AG10803 (cell line): ENCODE results near the gene COMMD10.

Source experiments
- DNase-seq: peaks from one replicate; pipeline ENCODE4 v3.0.0; 2010; ENCODE audit warnings: low read depth
- H3K4me3 ChIP-seq: 2 replicates; pipeline ENCODE4 v1.5.1; 2011; ENCODE audit warnings: mild to moderate bottlenecking, low read length, control low read depth
- CTCF ChIP-seq: conservative IDR thresholded peaks from 2 replicates; pipeline ENCODE4 v1.5.1; 2011; ENCODE audit warnings: mild to moderate bottlenecking, low read length, control low read depth, inconsistent platforms

Gene COMMD10

GRCh38 chr5:116084871-116085715 is at the start of gene COMMD10:
Gene COMMD10 (plus strand): TSS chr5:116085025.
- TF ChIP-seq CTCF: no peak
- H3K4me3 ChIP-seq: peak within 1 kb of the TSS; percentile 96
- peak; percentile 80 for DNase-seq

- DNase-seq: no peak
- no peak overlapping the region for H3K4me3 ChIP-seq
Measured at GRCh38 chr5:116035123-116035522, 49.7 kb upstream of the COMMD10 start.

GRCh38 chr5:116037236-116037822 is 47.5 kb upstream of the COMMD10 start:
- no peak for DNase-seq
- no peak overlapping the region for H3K4me3 ChIP-seq
- TF ChIP-seq CTCF: peak; percentile 27; the same call in 1 of the 2 replicates

More at GRCh38 chr5:116035123-116035522, 49.7 kb upstream of the COMMD10 start:
- no peak for TF ChIP-seq CTCF

GRCh38 chr5:116038817-116039216 is 46.0 kb upstream of the COMMD10 start:
- TF ChIP-seq CTCF: no peak
- no peak overlapping the region for H3K4me3 ChIP-seq
- DNase-seq: no peak

GRCh38 chr5:116042375-116042774 is 42.5 kb upstream of the COMMD10 start:
- TF ChIP-seq CTCF: no peak
- no peak for DNase-seq
- no peak overlapping the region for H3K4me3 ChIP-seq

- TF ChIP-seq CTCF: no peak
- H3K4me3 ChIP-seq: no peak overlapping the region
- no peak for DNase-seq
Measured at GRCh38 chr5:116044073-116044472, 40.8 kb upstream of the COMMD10 start.

- TF ChIP-seq CTCF: no peak
- DNase-seq: no peak
- H3K4me3 ChIP-seq: no peak overlapping the region
Measured at GRCh38 chr5:116045821-116046220, 39.0 kb upstream of the COMMD10 start.
